Measurements from ENCODE around the gene EFNA2. TPM values are rescaled to one million over a fixed set of nuclear protein-coding genes. Genes with fewer than 3 reads are reported as not detected.
"Not testable (repeated sequence)": the region's sequence is repeated elsewhere in the genome, so short reads cannot be mapped to it uniquely, and the experiment has no call there.

EFNA2 gene
- total RNA-seq, 1 experiment from 2014 or later: 12.2 TPM

DNA sequence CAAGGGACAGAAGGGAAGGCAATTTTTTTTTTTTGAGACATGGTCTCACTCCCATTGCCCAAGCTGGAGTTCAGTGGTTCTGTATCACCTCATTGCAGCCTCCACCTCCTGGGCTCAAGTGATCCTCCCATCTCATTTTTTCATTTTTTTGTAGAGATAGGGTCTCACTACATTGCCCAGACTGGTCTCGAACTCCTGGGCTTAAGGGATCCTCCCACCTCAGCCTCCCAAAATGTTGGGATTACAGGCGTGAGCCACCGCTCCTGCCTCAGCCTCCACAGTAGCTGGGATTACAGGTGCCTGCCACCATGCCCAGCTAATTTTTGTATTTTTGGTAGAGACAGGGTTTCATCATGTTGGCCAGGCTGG is 34.6 kb downstream of the EFNA2 start:
- H3K9me3 ChIP-seq (ENCODE audit: control insufficient read depth in 1 of 2, insufficient read depth in 1 of 2, low read depth in 1 of 2, low read length in 2 of 2); H3K9me2 ChIP-seq (ENCODE audit: insufficient read depth); H3K4me3 ChIP-seq (replicated peaks in 1 of 2; ENCODE audit: low read depth in 1 of 2, low read length in 2 of 2); POLR2A ChIA-PET; H3K4me2 ChIP-seq (ENCODE audit: low read length); DNase-seq (ENCODE audit: low read depth, low spot score); H3K9ac ChIP-seq (ENCODE audit: low read length); H4K20me1 ChIP-seq (ENCODE audit: insufficient read depth); H3K79me2 ChIP-seq (ENCODE audit: insufficient read depth, low read length); RAD21 ChIA-PET (ENCODE audit: low non-redundant PET in 1 of 2, low total read pairs in 2 of 2, uncharacterized antibody in 2 of 2, unreplicated experiment in 2 of 2); BruUV-seq (replicated peaks); H3K27me3 ChIP-seq (ENCODE audit: insufficient read depth, low read length); H3K27ac ChIP-seq (ENCODE audit: low read depth, low read length); CTCF ChIA-PET; intact Hi-C loops (cut with micrococcal nuclease); ATAC-seq; H3K36me3 ChIP-seq (ENCODE audit: control insufficient read depth in 1 of 2, insufficient read depth in 2 of 2, low read length in 2 of 2); H2AFZ ChIP-seq (ENCODE audit: low read depth, low read length, poor library complexity, severe bottlenecking): not testable (repeated sequence)
- H3K4me1 ChIP-seq (ENCODE audit: control insufficient read depth in 1 of 2, insufficient read depth in 2 of 2, low read length in 2 of 2): peaks cover 7 to 26% of the 10 kb centered on the region in 2 experiments

DNA sequence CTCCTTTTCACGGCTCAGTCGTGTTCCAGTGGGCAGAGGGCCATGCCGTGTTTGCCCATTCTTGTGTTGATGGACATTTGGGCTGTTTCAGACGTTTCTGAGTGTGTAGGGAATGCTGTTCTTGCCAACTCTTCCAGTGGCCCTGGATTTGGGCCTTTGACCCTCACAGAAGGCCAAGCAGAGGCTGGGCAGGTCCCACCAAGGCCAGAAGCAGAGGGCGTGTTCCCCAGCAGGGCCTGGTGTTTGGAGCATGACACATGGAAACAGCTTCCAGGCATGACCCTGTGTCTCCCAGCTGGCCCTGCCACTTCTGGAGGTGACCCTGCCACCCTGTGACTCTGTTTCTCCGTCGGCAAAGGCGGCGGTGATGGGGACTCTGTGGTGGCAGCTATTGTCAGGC is 35.9 kb downstream of the EFNA2 start:
- Histone ChIP-seq H3K4me1 (ENCODE audit: control insufficient read depth in 1 of 2, insufficient read depth in 2 of 2, low read length in 2 of 2) (peaks cover 5 to 22% of the 10 kb centered on the region in 2 experiments), H3K4me3 (replicated peaks in 1 of 2; ENCODE audit: low read depth in 1 of 2, low read length in 2 of 2) (no peak overlapping the region), H3K9ac (ENCODE audit: low read length) (no peak overlapping the region), H3K9me2 (ENCODE audit: insufficient read depth) (no peaks in the 10 kb centered on the region), H3K4me2 (ENCODE audit: low read length) (no peak overlapping the region), H3K9me3 (ENCODE audit: control insufficient read depth in 1 of 2, insufficient read depth in 1 of 2, low read depth in 1 of 2, low read length in 2 of 2) (no peaks in the 10 kb centered on the region), H3K27ac (ENCODE audit: low read depth, low read length) (no peak overlapping the region), H2AFZ (ENCODE audit: low read depth, low read length, poor library complexity, severe bottlenecking) (no peak overlapping the region), H3K27me3 (ENCODE audit: insufficient read depth, low read length) (0 out of 2 replicates have a peak, but pooled peaks cover 4% of the 10 kb centered on the region), H4K20me1 (ENCODE audit: insufficient read depth) (no peaks in the 10 kb centered on the region), H3K79me2 (ENCODE audit: insufficient read depth, low read length) (no peaks in the 10 kb centered on the region), H3K36me3 (ENCODE audit: control insufficient read depth in 1 of 2, insufficient read depth in 2 of 2, low read length in 2 of 2) (no peaks in the 10 kb centered on the region)
- no peak for DNase-seq (ENCODE audit: low read depth, low spot score)
- TF ChIP-seq EZH2 (IDR thresholded peaks at IDR 0.05) (no peak), EGR1 (IDR thresholded peaks at IDR 0.05; ENCODE audit: low read depth) (no peak), ELF1 (IDR thresholded peaks at IDR 0.05; ENCODE audit: borderline replicate concordance, low read depth) (no peak), FOSL1 (IDR thresholded peaks at IDR 0.05; ENCODE audit: low read depth) (no peak), SIN3A (IDR thresholded peaks at IDR 0.05; ENCODE audit: low read depth) (no peak), CBX3 (IDR thresholded peaks at IDR 0.05; ENCODE audit: low read depth) (no peak), POLR2AphosphoS5 (IDR thresholded peaks at IDR 0.05; ENCODE audit: low read depth, low read length) (no peak), SRF (IDR thresholded peaks at IDR 0.05; ENCODE audit: low read depth) (no peak), RAD21 (IDR thresholded peaks at IDR 0.05; ENCODE audit: low read depth) (no peak), ZFX (IDR thresholded peaks at IDR 0.05) (no peak), YY1 (IDR thresholded peaks at IDR 0.05; ENCODE audit: extremely low read depth, insufficient replicate concordance, low read depth, low read length) (no peak), SP1 (IDR thresholded peaks at IDR 0.05; ENCODE audit: low read depth) (no peak), TCF7L2 (IDR thresholded peaks at IDR 0.05; ENCODE audit: borderline replicate concordance, extremely low read depth, insufficient read depth, insufficient read length) (no peak), CEBPB (IDR thresholded peaks at IDR 0.05; ENCODE audit: low read depth) (no peak), JUND (IDR thresholded peaks at IDR 0.05) (no peak), EZH2phosphoT487 (IDR thresholded peaks at IDR 0.05; ENCODE audit: borderline replicate concordance) (no peak)
- TF ChIP-seq, protein P1, sequence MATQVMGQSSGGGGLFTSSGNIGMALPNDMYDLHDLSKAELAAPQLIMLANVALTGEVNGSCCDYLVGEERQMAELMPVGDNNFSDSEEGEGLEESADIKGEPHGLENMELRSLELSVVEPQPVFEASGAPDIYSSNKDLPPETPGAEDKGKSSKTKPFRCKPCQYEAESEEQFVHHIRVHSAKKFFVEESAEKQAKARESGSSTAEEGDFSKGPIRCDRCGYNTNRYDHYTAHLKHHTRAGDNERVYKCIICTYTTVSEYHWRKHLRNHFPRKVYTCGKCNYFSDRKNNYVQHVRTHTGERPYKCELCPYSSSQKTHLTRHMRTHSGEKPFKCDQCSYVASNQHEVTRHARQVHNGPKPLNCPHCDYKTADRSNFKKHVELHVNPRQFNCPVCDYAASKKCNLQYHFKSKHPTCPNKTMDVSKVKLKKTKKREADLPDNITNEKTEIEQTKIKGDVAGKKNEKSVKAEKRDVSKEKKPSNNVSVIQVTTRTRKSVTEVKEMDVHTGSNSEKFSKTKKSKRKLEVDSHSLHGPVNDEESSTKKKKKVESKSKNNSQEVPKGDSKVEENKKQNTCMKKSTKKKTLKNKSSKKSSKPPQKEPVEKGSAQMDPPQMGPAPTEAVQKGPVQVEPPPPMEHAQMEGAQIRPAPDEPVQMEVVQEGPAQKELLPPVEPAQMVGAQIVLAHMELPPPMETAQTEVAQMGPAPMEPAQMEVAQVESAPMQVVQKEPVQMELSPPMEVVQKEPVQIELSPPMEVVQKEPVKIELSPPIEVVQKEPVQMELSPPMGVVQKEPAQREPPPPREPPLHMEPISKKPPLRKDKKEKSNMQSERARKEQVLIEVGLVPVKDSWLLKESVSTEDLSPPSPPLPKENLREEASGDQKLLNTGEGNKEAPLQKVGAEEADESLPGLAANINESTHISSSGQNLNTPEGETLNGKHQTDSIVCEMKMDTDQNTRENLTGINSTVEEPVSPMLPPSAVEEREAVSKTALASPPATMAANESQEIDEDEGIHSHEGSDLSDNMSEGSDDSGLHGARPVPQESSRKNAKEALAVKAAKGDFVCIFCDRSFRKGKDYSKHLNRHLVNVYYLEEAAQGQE (IDR thresholded peaks at IDR 0.05; ENCODE audit: low read depth): no peak
- TF ChIP-seq, protein P2, sequence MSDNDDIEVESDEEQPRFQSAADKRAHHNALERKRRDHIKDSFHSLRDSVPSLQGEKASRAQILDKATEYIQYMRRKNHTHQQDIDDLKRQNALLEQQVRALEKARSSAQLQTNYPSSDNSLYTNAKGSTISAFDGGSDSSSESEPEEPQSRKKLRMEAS (IDR thresholded peaks at IDR 0.05): no peak
- TF ChIP-seq, protein P3, sequence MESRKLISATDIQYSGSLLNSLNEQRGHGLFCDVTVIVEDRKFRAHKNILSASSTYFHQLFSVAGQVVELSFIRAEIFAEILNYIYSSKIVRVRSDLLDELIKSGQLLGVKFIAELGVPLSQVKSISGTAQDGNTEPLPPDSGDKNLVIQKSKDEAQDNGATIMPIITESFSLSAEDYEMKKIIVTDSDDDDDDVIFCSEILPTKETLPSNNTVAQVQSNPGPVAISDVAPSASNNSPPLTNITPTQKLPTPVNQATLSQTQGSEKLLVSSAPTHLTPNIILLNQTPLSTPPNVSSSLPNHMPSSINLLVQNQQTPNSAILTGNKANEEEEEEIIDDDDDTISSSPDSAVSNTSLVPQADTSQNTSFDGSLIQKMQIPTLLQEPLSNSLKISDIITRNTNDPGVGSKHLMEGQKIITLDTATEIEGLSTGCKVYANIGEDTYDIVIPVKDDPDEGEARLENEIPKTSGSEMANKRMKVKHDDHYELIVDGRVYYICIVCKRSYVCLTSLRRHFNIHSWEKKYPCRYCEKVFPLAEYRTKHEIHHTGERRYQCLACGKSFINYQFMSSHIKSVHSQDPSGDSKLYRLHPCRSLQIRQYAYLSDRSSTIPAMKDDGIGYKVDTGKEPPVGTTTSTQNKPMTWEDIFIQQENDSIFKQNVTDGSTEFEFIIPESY (IDR thresholded peaks at IDR 0.05; ENCODE audit: extremely low read depth, insufficient replicate concordance, low read length): no peak
- ChIA-PET RAD21 (ENCODE audit: low non-redundant PET in 1 of 2, low total read pairs in 2 of 2, uncharacterized antibody in 2 of 2, unreplicated experiment in 2 of 2) (no interaction called here), POLR2A (no interaction called here), CTCF (no interaction called here)
- intact Hi-C loops (cut with micrococcal nuclease): no loop called here
- no peak for ATAC-seq
- no TSS peak for BruUV-seq (replicated peaks)
